ENCODE data around the gene VPS52.

VPS52 gene

GRCh38 chr6:33201147-33201545 is 70.5 kb downstream of the VPS52 start:
- Histone ChIP-seq H3K27ac (peak overlapping the region; percentile 96), H3K9me3 (no peaks in the 10 kb centered on the region), H3K27me3 (peaks cover 4% of the 10 kb centered on the region; the same call in 1 of the 2 replicates), H3K4me1 (peaks cover 57% of the 10 kb centered on the region), H3K4me2 (peak overlapping the region; percentile 100), H3K4me3 (peak overlapping the region; percentile 85), H4K20me1 (peaks cover 40% of the 10 kb centered on the region), H3K9ac (peak overlapping the region; percentile 97), H3K36me3 (peaks cover 45% of the 10 kb centered on the region)
- TF ChIP-seq Cebpa-rat (IDR thresholded peaks at IDR 0.05), result no peak
